ENCODE measurements around the gene CCDC88C. TPM values are rescaled to one million over a fixed set of nuclear protein-coding genes. Genes with fewer than 3 reads are reported as not detected.

Gene CCDC88C
- total and polyA plus RNA-seq, 7 donors = 0.95 to 45.7 (median 3.9) TPM

- Histone ChIP-seq H3K4me1 (peaks cover 0 to 25% (median 21%) of the 10 kb centered on the region in 4 donors), H3K27ac (no peak overlapping the region), H3K27me3 (no peaks in the 10 kb centered on the region), H3K36me3 (no peaks in the 10 kb centered on the region), H3K9me3 (no peaks in the 10 kb centered on the region), H3K4me3 (no peak overlapping the region)
- WGBS, 2 donors = 95% methylated on average over 28 of the region's 28 CpGs
- intact Hi-C loops (cut with DNase I) = loop anchor here (5.0 to 10.0 kb wide), 2 partner anchors 224 to 387 kb away; partner anchors contain the start of gene RPS6KA5
- no peak for TF ChIP-seq CTCF (IDR thresholded peaks at IDR 0.05)
- no peak for TF ChIP-seq POLR2A (IDR thresholded peaks at IDR 0.05)
- TF ChIP-seq EP300 (IDR thresholded peaks at IDR 0.05) = no peak
- TF ChIP-seq POLR2AphosphoS5 (IDR thresholded peaks at IDR 0.05) = no peak
- no peak for DNase-seq
These were observed 128.7 kb downstream of the CCDC88C start for GRCh38 chr14:91288876-91289275.

GRCh38 chr14:91286530-91286937 is 131.1 kb downstream of the CCDC88C start:
- TF ChIP-seq CTCF (IDR thresholded peaks at IDR 0.05) (peak; percentile 81 to 95 (median 90)), POLR2AphosphoS5 (IDR thresholded peaks at IDR 0.05) (no peak)
- WGBS, 2 donors = 53 to 54% methylated on average over 7 of the region's 7 CpGs
- no peaks in the 10 kb centered on the region for H3K36me3 ChIP-seq
- H3K27ac ChIP-seq = no peak overlapping the region
- H3K4me1 ChIP-seq = peaks cover 0 to 31% (median 26%) of the 10 kb centered on the region in 4 donors
- no peaks in the 10 kb centered on the region for H3K9me3 ChIP-seq
- DNase-seq = peak; percentile 83
- intact Hi-C loops (cut with DNase I) = loop anchor here (1.0 to 10.0 kb wide), 3 partner anchors 109 to 384 kb away; partner anchors contain the start of gene RPS6KA5
- no peaks in the 10 kb centered on the region for H3K27me3 ChIP-seq
- no peak overlapping the region for H3K4me3 ChIP-seq

DNA sequence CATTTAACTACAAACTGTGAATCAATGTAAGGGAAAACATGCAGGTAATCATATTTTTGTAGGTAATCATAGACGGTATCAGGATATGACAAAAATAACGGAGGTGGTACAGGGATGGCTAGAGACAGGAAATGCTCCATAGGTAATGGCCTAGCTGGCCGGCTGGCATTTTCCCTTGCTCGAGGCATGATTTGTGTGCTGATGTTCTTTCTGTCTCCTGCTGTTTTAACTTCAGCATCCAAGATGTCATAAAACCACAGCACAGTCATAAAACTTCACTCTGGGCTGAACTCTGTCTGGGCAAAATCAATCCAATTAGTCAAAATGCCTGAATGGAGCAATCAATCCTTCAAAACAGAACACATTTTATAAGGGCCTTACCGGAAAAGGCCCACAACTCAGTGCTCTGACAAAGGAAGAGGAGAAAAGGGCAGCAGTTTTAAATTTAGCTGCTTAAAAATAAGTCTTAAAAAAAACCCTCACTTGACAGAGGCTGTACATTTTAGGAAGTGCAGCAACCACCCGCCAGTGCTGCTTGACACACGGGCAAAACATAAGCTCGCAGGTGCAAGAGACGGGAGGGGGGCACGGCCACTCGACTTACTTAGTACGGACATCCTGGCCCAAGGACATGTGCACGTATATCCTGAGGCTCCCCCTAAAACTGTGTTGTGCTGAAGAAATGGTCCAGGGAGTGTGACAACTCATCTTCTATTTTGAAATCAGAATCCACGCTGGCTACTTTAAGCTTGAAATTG is 132.7 kb downstream of the CCDC88C start:
- peak overlapping the region in 3 of 4 donors; percentile 55 to 73 (median 56) for H3K27ac ChIP-seq
- H3K36me3 ChIP-seq = no peaks in the 10 kb centered on the region
- intact Hi-C loops (cut with DNase I) = loop anchor here (5.0 to 10.0 kb wide), 2 partner anchors 220 to 383 kb away; partner anchors contain the start of gene RPS6KA5
- no peak for DNase-seq
- 55 to 76% methylated on average over 14 of the region's 14 CpGs for WGBS, 2 donors
- no peaks in the 10 kb centered on the region for H3K9me3 ChIP-seq
- no peaks in the 10 kb centered on the region for H3K27me3 ChIP-seq
- TF ChIP-seq CTCF (IDR thresholded peaks at IDR 0.05) (no peak), POLR2AphosphoS5 (IDR thresholded peaks at IDR 0.05) (peak; percentile 75 to 91 (median 82)), POLR2A (IDR thresholded peaks at IDR 0.05) (no peak), EP300 (IDR thresholded peaks at IDR 0.05) (peak in 2 of 4 donors; percentile 2 to 64)
- peaks cover 0 to 31% (median 26%) of the 10 kb centered on the region in 4 donors for H3K4me1 ChIP-seq
- H3K4me3 ChIP-seq = no peak overlapping the region

DNA sequence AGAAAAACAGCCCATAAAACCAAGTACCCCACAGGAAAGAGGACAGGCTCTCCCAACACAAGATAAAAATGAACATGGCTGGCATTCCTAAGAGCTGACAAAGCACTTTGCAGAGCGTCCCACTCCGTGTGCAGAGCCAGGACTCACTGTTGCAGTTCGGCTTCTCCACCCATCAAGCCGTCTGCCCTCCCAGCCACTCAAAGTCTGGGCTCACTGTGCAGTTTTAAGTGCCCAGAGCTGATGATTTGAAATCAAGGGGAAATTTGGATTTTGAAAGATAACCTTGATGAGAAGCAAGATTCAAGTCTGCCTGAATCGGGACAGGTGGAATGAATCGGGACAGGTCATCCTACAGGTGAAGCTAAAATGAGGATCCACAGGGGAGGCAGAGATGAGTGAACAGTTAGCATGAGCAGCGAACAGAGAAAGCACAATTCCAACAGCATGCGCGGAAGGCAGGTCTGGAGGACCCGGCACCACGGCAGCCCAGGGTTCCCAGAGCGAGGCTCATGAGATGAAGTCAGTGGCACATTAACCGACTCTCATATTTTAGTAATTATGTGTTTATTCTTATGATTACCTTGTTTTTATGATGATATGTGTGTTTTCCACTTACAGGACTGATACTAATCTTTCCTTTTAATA is 133.4 kb downstream of the CCDC88C start:
- no peaks in the 10 kb centered on the region for H3K9me3 ChIP-seq
- H3K4me3 ChIP-seq = no peak overlapping the region
- H3K27ac ChIP-seq = peak overlapping the region in 3 of 4 donors; percentile 55 to 73 (median 56)
- H3K27me3 ChIP-seq = no peaks in the 10 kb centered on the region
- TF ChIP-seq CTCF (IDR thresholded peaks at IDR 0.05) = no peak
- TF ChIP-seq POLR2A (IDR thresholded peaks at IDR 0.05) = no peak
- TF ChIP-seq POLR2AphosphoS5 (IDR thresholded peaks at IDR 0.05) = peak in 1 of 4 donors; percentile 11
- no peak for TF ChIP-seq EP300 (IDR thresholded peaks at IDR 0.05)
- 92 to 93% methylated on average over 13 of the region's 13 CpGs for WGBS, 2 donors
- intact Hi-C loops (cut with DNase I) = loop anchor here (10.0 kb wide), 1 partner anchor 219 kb away; the partner anchor contains the start of gene RPS6KA5
- DNase-seq = no peak
- H3K36me3 ChIP-seq = no peaks in the 10 kb centered on the region
- peaks cover 0 to 31% (median 26%) of the 10 kb centered on the region in 4 donors for H3K4me1 ChIP-seq
